Measurements from ENCODE around the gene CIB2. TPM values are rescaled to one million over a fixed set of nuclear protein-coding genes. Genes with fewer than 3 reads are reported as not detected.

The CIB2 gene
- total RNA-seq, 4 donors from 2014 or later = 8.4 to 19.5 (median 9.5) TPM

DNA sequence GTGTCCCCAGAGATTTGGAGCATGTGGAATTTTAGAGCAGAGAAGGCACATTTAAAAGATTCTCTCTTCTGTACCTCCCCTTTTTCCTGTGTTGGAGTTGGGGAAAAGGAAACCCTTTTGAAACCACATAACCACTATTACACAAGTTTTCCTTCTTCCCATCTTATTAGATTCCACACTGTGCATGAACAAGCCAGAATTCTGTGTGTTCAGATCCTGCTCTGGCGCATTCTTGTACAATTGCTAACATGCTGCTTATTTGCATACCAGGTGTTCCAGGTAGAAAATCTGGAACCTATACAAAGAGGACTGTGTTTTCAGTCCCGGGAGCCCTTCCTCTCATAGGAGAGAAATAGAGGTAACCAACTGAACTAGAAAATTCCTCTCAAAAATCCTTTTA, 2.6 kb upstream of the CIB2 start:
- in situ Hi-C loops (cut with MboI; ENCODE audit: low pct_ligation_motif_present in 1 of 4, low pct_unique_long_range_greater_than_20kb in 1 of 4, low sequenced_read_pairs in 3 of 4) = loop anchor here in 1 of 4 donors (25.0 kb wide), 1 partner anchor 304 kb away; the partner anchor contains the start of gene IREB2
- H3K36me3 ChIP-seq = no peaks in the 10 kb centered on the region
- DNase-seq = no peak
- H3K4me1 ChIP-seq = peaks cover 7 to 16% (median 10%) of the 10 kb centered on the region in 4 donors
- no peak overlapping the region for H3K4me3 ChIP-seq
- intact Hi-C loops (cut with DNase I; ENCODE audit: low total_unique reads) = no loop called here
- 64 to 70% methylated on average over 1 to 2 of the region's 2 CpGs for WGBS, 2 donors (ENCODE audit: low coverage in 1 of 2)
- TF ChIP-seq POLR2AphosphoS5 (IDR thresholded peaks at IDR 0.05) (no peak), EP300 (IDR thresholded peaks at IDR 0.05; ENCODE audit: low read depth) (no peak), POLR2A (IDR thresholded peaks at IDR 0.05) (no peak)
- TF ChIP-seq, protein P1, sequence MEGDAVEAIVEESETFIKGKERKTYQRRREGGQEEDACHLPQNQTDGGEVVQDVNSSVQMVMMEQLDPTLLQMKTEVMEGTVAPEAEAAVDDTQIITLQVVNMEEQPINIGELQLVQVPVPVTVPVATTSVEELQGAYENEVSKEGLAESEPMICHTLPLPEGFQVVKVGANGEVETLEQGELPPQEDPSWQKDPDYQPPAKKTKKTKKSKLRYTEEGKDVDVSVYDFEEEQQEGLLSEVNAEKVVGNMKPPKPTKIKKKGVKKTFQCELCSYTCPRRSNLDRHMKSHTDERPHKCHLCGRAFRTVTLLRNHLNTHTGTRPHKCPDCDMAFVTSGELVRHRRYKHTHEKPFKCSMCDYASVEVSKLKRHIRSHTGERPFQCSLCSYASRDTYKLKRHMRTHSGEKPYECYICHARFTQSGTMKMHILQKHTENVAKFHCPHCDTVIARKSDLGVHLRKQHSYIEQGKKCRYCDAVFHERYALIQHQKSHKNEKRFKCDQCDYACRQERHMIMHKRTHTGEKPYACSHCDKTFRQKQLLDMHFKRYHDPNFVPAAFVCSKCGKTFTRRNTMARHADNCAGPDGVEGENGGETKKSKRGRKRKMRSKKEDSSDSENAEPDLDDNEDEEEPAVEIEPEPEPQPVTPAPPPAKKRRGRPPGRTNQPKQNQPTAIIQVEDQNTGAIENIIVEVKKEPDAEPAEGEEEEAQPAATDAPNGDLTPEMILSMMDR (IDR thresholded peaks at IDR 0.05) = no peak
- H3K9me3 ChIP-seq = no peaks in the 10 kb centered on the region
- no peaks in the 10 kb centered on the region for H3K27me3 ChIP-seq
- no peak overlapping the region for H3K27ac ChIP-seq

DNA sequence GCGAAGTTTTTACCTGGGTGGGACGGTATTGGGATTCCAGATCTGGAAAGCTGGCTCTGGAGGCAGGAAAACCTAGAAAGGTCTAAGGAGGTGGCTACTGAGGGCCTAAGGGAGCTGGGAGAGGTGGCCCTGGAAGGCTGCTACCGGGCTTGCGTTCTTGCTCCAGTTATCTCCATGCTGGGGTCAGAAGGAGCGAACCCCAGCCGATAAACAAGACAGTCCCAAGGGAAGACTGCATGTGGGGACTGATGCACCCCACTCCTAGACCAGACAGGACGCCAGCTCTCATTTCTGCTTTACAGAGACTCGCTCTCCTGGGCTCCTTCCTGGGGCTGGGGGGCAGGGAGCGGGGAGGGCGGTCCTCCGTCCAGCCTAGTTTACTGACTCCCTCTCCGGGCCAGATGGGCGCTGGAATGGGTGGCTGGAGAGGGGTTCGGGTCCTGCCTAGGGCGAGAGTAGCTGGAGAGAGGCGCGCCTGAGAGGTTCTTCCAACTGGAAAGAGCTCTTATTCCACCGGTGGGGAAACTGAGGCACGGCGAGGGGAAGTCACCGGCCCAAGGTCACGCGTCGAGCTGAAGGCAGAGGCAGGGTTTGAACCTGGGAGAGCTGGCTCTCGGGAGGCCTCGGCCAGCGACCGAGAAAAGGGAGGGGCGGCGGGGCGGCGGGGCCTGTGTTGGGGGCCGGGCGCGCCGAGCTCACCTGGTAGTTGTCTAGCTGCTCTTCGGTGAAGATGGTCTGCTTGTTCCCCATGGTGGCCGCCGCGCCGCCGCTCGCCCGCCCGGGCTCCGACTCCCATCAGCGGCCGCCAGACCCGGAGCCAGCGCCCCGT, 565 bp downstream of the CIB2 start:
- no peaks in the 10 kb centered on the region for H3K9me3 ChIP-seq
- peak overlapping the region in 3 of 4 donors; percentile 62 to 73 (median 66) for H3K4me3 ChIP-seq
- H3K27me3 ChIP-seq = no peaks in the 10 kb centered on the region
- peak overlapping the region; percentile 80 to 87 (median 84) for H3K27ac ChIP-seq
- peaks cover 7 to 23% (median 10%) of the 10 kb centered on the region in 4 donors for H3K4me1 ChIP-seq
- in situ Hi-C loops (cut with MboI; ENCODE audit: low pct_ligation_motif_present in 1 of 4, low pct_unique_long_range_greater_than_20kb in 1 of 4, low sequenced_read_pairs in 3 of 4) (loop anchor here in 1 of 4 donors (25.0 kb wide), 1 partner anchor 307 kb away; the partner anchor contains the start of gene IREB2), intact Hi-C loops (cut with DNase I; ENCODE audit: low total_unique reads) (no loop called here)
- H3K36me3 ChIP-seq = no peaks in the 10 kb centered on the region
- peak; percentile 39 for DNase-seq
- WGBS, 2 donors (ENCODE audit: low coverage in 1 of 2) = 34 to 89% methylated on average over 5 to 43 of the region's 51 CpGs
- TF ChIP-seq, protein P1 (IDR thresholded peaks at IDR 0.05) = no peak
- TF ChIP-seq EP300 (IDR thresholded peaks at IDR 0.05; ENCODE audit: low read depth) (no peak), POLR2A (IDR thresholded peaks at IDR 0.05) (no peak)

DNA sequence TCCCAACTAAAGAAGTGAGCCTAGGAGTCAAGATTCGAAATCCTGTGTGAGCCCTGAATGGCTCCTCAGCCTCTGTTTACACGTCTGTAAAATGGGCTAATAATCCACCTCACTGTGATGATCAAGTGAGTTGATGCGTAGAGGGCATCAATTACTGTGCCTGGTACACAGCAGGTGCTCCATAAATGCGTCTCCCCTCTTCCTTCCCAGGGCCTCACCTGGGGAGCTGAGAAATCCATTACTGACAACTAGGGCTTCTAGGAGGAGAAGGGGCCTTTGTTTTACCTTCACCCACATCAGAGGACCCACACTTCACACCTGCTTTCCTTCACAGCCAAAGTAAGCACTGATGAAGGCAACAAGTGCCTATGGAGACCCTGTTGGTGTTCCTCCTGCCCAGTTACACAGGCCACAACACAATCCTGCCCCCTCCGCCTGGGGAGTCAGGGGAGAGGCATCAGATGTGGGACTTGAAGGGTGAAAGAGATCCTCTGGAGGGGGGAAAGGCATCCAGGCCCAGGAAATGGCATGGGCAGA, 1.4 kb downstream of the CIB2 start:
- peaks cover 7 to 23% (median 10%) of the 10 kb centered on the region in 4 donors for H3K4me1 ChIP-seq
- intact Hi-C loops (cut with DNase I; ENCODE audit: low total_unique reads) = no loop called here
- no peaks in the 10 kb centered on the region for H3K36me3 ChIP-seq
- no peaks in the 10 kb centered on the region for H3K27me3 ChIP-seq
- WGBS, 2 donors (ENCODE audit: low coverage in 1 of 2) = 90 to 91% methylated on average over 3 to 5 of the region's 5 CpGs
- in situ Hi-C loops (cut with MboI; ENCODE audit: low pct_ligation_motif_present in 1 of 4, low pct_unique_long_range_greater_than_20kb in 1 of 4, low sequenced_read_pairs in 3 of 4) = loop anchor here in 1 of 4 donors (25.0 kb wide), 1 partner anchor 307 kb away; the partner anchor contains the start of gene IREB2
- H3K9me3 ChIP-seq = no peaks in the 10 kb centered on the region
- no peak overlapping the region for H3K27ac ChIP-seq
- no peak for DNase-seq
- TF ChIP-seq, protein P1 (IDR thresholded peaks at IDR 0.05) = no peak
- no peak for TF ChIP-seq POLR2AphosphoS5 (IDR thresholded peaks at IDR 0.05)
- no peak for TF ChIP-seq POLR2A (IDR thresholded peaks at IDR 0.05)
- no peak for TF ChIP-seq EP300 (IDR thresholded peaks at IDR 0.05; ENCODE audit: low read depth)
- H3K4me3 ChIP-seq = no peak overlapping the region

DNA sequence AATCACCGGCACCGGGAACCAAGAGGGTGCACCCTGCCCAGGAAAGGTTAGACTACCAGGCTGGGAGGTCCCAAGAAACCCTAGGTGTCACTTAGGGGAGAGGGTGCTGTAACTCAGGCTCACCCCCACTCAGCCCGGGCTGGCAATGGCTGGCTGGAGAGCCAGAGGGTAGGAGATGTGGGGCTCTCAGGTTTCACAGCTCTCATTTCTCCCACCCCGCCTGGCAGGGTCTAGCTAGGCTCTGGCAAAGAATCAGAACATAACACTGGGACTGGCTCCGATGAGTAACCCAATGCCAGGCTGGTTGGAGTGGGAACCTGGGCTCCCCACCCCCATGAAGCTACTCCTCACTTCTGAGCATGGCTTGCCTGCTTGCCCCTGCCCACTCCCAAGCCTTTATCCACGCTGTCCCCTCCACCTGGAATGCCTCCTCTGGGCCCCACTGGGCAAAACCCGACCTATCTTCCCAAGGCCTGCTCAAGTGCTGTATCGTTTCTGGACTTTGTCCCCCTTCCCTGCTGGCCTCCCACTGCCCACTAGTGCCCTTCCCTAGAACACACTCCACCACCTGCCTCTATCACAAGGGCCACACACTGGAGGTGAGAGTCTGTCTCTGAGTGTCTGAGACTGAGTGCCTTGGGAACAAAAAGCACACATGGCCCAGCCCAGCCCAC, 2.0 kb downstream of the CIB2 start:
- Histone ChIP-seq H3K4me3 (no peak overlapping the region), H3K4me1 (peaks cover 7 to 23% (median 10%) of the 10 kb centered on the region in 4 donors), H3K27ac (no peak overlapping the region), H3K9me3 (no peaks in the 10 kb centered on the region), H3K27me3 (no peaks in the 10 kb centered on the region), H3K36me3 (no peaks in the 10 kb centered on the region)
- in situ Hi-C loops (cut with MboI; ENCODE audit: low pct_ligation_motif_present in 1 of 4, low pct_unique_long_range_greater_than_20kb in 1 of 4, low sequenced_read_pairs in 3 of 4) = loop anchor here in 1 of 4 donors (25.0 kb wide), 1 partner anchor 308 kb away; the partner anchor contains the start of gene IREB2
- DNase-seq = no peak
- 75 to 80% methylated on average over 1 to 8 of the region's 8 CpGs for WGBS, 2 donors (ENCODE audit: low coverage in 1 of 2)
- intact Hi-C loops (cut with DNase I; ENCODE audit: low total_unique reads) = no loop called here
- TF ChIP-seq EP300 (IDR thresholded peaks at IDR 0.05; ENCODE audit: low read depth) = no peak
- TF ChIP-seq, protein P1 (IDR thresholded peaks at IDR 0.05) = no peak

Data from transverse colon (tissue), 4 donors.